Heart right ventricle (tissue), 16 donors: Measurements from ENCODE around the gene DTX1. TPM values are rescaled to one million over a fixed set of nuclear protein-coding genes. Genes with fewer than 3 reads are reported as not detected.

Experiments
- ATAC-seq, 8 donors: fragments of 200-7000 bp; cut with Tn5 transposase; one replicate each; pipeline ENCODE4 v1.9.1; 2020; ENCODE audit warnings: mild to moderate bottlenecking in 8 of 8, moderate library complexity in 8 of 8, moderate number of reproducible peaks in 1 of 8
- DNase-seq, 2 donors: peaks; one replicate each; pipeline ENCODE4 v3.0.0-alpha.2; 2020
- H3K27ac ChIP-seq, 10 donors: fragments of 200-600 bp; sonication (generic) in 2 of 10; one replicate each; pipeline versions ENCODE4 v1.5.0 to v1.8.0; 2020 to 2022; ENCODE audit warnings: mild to moderate bottlenecking in 3 of 10
- H3K27me3 ChIP-seq, 7 donors: fragments of 200-600 bp; one replicate each; pipeline ENCODE4 v1.8.0; 2021 to 2022; ENCODE audit warnings: mild to moderate bottlenecking in 2 of 7
- H3K36me3 ChIP-seq, 9 donors: fragments of 200-600 bp; sonication (generic) in 1 of 9; one replicate each; pipeline versions ENCODE4 v1.5.0 to v1.8.0; 2020 to 2022; ENCODE audit warnings: mild to moderate bottlenecking in 2 of 9
- H3K4me1 ChIP-seq, 9 donors: fragments of 200-600 bp; sonication (generic) in 1 of 9; one replicate each; pipeline versions ENCODE4 v1.5.0 to v1.8.0; 2020 to 2022; ENCODE audit warnings: mild to moderate bottlenecking in 4 of 9
- H3K4me3 ChIP-seq, 10 donors: fragments of 200-600 bp; sonication (generic) in 2 of 10; one replicate each; pipeline versions ENCODE4 v1.5.0 to v1.8.0; 2020 to 2022; ENCODE audit warnings: mild to moderate bottlenecking in 7 of 10, moderate library complexity in 2 of 10
- H3K9me3 ChIP-seq, 11 donors: fragments of 200-600 bp in 10 of 11; sonication (generic) in 2 of 11; one replicate each; pipeline versions ENCODE4 v1.5.0 to v1.8.0; 2013 to 2022; ENCODE audit warnings: mild to moderate bottlenecking in 2 of 11, control low read depth in 1 of 11, moderate library complexity in 1 of 11
- WGBS, 2 donors: extraction: QIAGEN DNeasy Blood & Tissue Kit; methylation state at CpG; one replicate each; pipeline ENCODE4 v1.1.7; 2013; ENCODE audit warnings: inconsistent platforms in 1 of 2; 5-methylcytosine and 5-hydroxymethylcytosine counted together
- intact Hi-C, 10 donors: fragments of 100-400 bp; cut with DNase I; formaldehyde crosslinking; loops; one replicate each; pipeline versions ENCODE4 v1.11.1 to v1.14.2; 2022
- polyA plus RNA-seq, 2 donors: library from polyadenylated mRNA; stranded (reverse); fragments of 200-250 nt; gene quantifications; one replicate each; pipeline ENCODE4 v1.2.3, GENCODE V29; 2013
- total RNA-seq, 10 donors: library from RNA; stranded (reverse); fragmentation: NEBNext Ultra II Directional in 3 of 10; extraction: Animal tissue kit (Norgen Biotek cat#: 25700) in 3 of 10; gene quantifications; one replicate each; pipeline versions ENCODE4 v1.2.1 to v1.2.4, GENCODE V29; 2021 to 2023
- TF ChIP-seq, protein P1 (sequence below), 9 donors: fragments of 200-600 bp; sonication (generic) in 2 of 9; IDR thresholded peaks; one replicate each; pipeline versions ENCODE4 v1.5.0 to v1.8.0; 2021 to 2022; ENCODE audit warnings: antibody characterized with exemption in 9 of 9, mild to moderate bottlenecking in 5 of 9, moderate library complexity in 1 of 9
- donor health status: Arrhythmogenic right ventricular cardiomyopathy.
- donor health status: ischemic (EF 13 %, LVEDD 7.1; RV severe dilation, severe dysfunction).
- donor health status: healthy with polysubstance abuse.
- donor health status: DM: no; HTN: yes; CAD: no.
- donor health status: DM: no; HTN: no; CAD: no.
- donor health status: ischemic (EF 25% LVEDD 6.9; RV normal size, moderate dysfunction).
- donor health status: ischemic (EF 25% LVEDD 5.7; RV mildly dilated, moderate dysfunction).
- donor health status: healthy.
- donor health status: DM: yes; HTN: yes; CAD: no.
- donor health status: Ischemic cardiomyopathy.
- donor health status: ischemic (EF 35%, LVEDD 5.7; RV mildly dilated, moderate dysfunction).
- donor health status: nonischemic (EF 11% LVEDD 7.7; RV severe dilation, severe dysfunction).
- donor health status: DM: yes; HTN: yes; CAD: no.
- donor health status: PGD.
- donor health status: ischemic (EF 29% LVEDD 5.4; RV normal size, mild dysfunction).
- donor health status: nonischemic (EF 23%, LVEDD 6.1; RV moderate dilation, normal function).

DTX1 gene
- total and polyA plus RNA-seq, 12 donors: 0.94 to 6.4 (median 1.5) TPM

DNA sequence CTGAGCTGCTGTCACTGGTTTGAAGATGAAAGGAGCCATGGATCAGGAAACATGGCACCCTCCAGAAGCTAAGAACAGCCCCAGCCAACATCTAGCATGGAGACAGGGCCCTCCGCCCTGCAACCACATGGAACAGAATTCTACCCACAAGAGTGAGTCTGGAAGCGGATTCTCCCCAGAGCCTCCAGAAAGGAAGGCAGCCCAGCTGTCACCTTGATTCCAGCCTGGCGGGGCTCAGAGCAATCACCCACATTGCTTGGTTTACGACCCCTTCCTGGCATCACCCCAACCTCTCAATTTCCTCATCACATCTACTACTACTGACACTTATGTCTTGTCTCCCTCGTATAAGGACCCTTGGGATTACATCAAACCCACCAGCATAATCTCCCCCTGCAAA is 39.7 kb upstream of the DTX1 start:
- H3K4me1 ChIP-seq: peaks cover 0 to 6% (median 0%) of the 10 kb centered on the region in 9 donors
- no peak overlapping the region for H3K4me3 ChIP-seq
- H3K9me3 ChIP-seq: peaks cover 0 to under 1% (median 0%) of the 10 kb centered on the region in 11 donors
- TF ChIP-seq, protein P1, sequence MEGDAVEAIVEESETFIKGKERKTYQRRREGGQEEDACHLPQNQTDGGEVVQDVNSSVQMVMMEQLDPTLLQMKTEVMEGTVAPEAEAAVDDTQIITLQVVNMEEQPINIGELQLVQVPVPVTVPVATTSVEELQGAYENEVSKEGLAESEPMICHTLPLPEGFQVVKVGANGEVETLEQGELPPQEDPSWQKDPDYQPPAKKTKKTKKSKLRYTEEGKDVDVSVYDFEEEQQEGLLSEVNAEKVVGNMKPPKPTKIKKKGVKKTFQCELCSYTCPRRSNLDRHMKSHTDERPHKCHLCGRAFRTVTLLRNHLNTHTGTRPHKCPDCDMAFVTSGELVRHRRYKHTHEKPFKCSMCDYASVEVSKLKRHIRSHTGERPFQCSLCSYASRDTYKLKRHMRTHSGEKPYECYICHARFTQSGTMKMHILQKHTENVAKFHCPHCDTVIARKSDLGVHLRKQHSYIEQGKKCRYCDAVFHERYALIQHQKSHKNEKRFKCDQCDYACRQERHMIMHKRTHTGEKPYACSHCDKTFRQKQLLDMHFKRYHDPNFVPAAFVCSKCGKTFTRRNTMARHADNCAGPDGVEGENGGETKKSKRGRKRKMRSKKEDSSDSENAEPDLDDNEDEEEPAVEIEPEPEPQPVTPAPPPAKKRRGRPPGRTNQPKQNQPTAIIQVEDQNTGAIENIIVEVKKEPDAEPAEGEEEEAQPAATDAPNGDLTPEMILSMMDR (IDR thresholded peaks at IDR 0.05): no peak
- DNase-seq (no peak), ATAC-seq (no peak)
- peaks cover 0 to 4% (median 0%) of the 10 kb centered on the region in 9 donors for H3K36me3 ChIP-seq
- intact Hi-C loops: no loop called here
- H3K27ac ChIP-seq: no peak overlapping the region
- H3K27me3 ChIP-seq: peaks cover 0 to 13% (median 0%) of the 10 kb centered on the region in 7 donors
- WGBS, 2 donors: 71% methylated on average over 5 of the region's 5 CpGs

- 16 to 33% methylated on average over 4 of the region's 4 CpGs for WGBS, 2 donors
- ATAC-seq (no peak), DNase-seq (no peak)
- Histone ChIP-seq H3K27ac (no peak overlapping the region), H3K36me3 (no peaks in the 10 kb centered on the region), H3K4me1 (peaks cover 0 to 6% (median 0%) of the 10 kb centered on the region in 9 donors), H3K9me3 (no peaks in the 10 kb centered on the region), H3K27me3 (peaks cover 0 to 20% (median 3%) of the 10 kb centered on the region in 7 donors), H3K4me3 (no peak overlapping the region)
- TF ChIP-seq, protein P1 (IDR thresholded peaks at IDR 0.05): no peak
- intact Hi-C loops: no loop called here
These were observed 37.5 kb upstream of the DTX1 start for GRCh38 chr12:113019025-113019424.

DNA sequence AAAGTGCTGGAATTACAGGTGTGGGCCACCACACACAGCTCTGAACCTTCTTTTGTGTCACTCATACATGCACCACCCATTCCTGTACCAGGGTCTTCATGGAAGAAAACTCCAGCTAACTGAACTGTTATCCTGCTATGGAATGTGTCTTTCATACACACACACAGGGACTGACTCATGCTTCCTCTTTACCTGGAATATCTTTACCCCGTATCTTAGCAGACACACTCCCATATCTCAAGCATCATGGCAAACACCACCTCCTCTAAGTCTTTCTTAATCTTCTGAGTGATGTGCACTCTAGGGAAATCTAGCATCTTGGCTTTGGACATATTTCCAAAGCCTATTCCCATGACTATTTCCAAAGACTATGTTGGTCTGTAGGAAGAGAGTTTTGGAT is 35.0 kb upstream of the DTX1 start:
- DNase-seq: no peak
- no peak for ATAC-seq
- intact Hi-C loops: loop anchor here in 1 of 10 donors (10.0 kb wide), 1 partner anchor 127 kb away; no protein-coding TSS in a partner anchor
- Histone ChIP-seq H3K4me1 (peaks cover 0 to 6% (median 0%) of the 10 kb centered on the region in 9 donors), H3K27me3 (peaks cover 0 to 15% (median 3%) of the 10 kb centered on the region in 7 donors), H3K27ac (no peak overlapping the region), H3K9me3 (no peaks in the 10 kb centered on the region), H3K36me3 (no peaks in the 10 kb centered on the region), H3K4me3 (no peak overlapping the region)
- WGBS, 2 donors: 77 to 86% methylated on average over 1 of the region's 1 CpG
- TF ChIP-seq, protein P1 (IDR thresholded peaks at IDR 0.05): no peak

DNA sequence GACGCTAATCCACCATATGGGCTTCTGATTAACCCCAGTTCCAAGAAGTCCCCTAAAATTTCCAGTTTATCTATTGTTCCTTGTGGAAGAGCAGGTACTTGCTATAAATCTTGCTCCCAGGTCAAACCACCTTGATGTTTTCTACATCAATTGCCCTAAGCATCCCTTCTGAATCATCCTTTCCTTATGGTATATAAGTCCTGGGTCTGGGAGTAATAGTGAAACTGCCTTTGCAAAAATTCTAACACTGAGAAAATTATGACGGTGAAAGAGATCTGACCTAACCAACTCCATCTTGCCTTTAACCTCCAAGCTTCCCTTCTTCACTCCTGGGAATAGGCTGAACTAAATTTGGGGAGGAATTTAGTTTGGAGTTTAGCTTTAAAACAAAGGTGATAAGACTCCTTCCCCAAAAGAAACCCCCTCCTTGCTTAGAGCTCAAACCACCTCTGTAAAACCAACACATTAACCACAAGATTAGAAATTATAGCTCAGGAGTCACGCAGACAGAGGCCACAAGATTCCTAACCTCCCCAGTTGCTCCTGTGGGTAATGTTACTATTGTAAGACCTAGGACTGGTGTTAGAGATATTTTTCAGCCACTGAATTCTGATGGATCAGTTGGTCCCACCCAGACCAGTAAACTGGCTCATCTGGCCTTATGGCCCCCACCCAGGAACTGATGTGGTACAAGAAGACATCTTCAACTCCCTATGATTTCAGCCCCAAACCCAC is 33.8 kb upstream of the DTX1 start:
- DNase-seq: no peak
- Histone ChIP-seq H3K4me3 (no peak overlapping the region), H3K36me3 (no peaks in the 10 kb centered on the region), H3K27me3 (peaks cover 0 to 20% (median 6%) of the 10 kb centered on the region in 7 donors), H3K9me3 (no peaks in the 10 kb centered on the region), H3K27ac (no peak overlapping the region), H3K4me1 (peaks cover 0 to 6% (median 0%) of the 10 kb centered on the region in 9 donors)
- ATAC-seq: no peak
- 88 to 91% methylated on average over 3 of the region's 3 CpGs for WGBS, 2 donors
- intact Hi-C loops: loop anchor here in 1 of 10 donors (10.0 kb wide), 1 partner anchor 128 kb away; no protein-coding TSS in a partner anchor
- TF ChIP-seq, protein P1 (IDR thresholded peaks at IDR 0.05): no peak
